ENCODE results near the gene COMMD9.

- no peak for TF ChIP-seq EZH2 (IDR thresholded peaks at IDR 0.05; ENCODE audit: borderline replicate concordance)
- no peak for TF ChIP-seq CTCF (IDR thresholded peaks at IDR 0.05; ENCODE audit: poor library complexity)
- TF ChIP-seq EZH2phosphoT487 (IDR thresholded peaks at IDR 0.05; ENCODE audit: low read depth, severe bottlenecking, unreplicated experiment) = no peak
These were observed 51.1 kb downstream of the COMMD9 start for GRCh38 chr11:36238036-36238631.

Measured in hepatocyte (in vitro differentiated cells).